Lower lobe of right lung (tissue), 2 donors: ENCODE data around the gene SUCLG2. TPM values are rescaled to one million over a fixed set of nuclear protein-coding genes. Genes with fewer than 3 reads are reported as not detected.

ENCODE experiments used
- ATAC-seq, 2 donors: fragments of 200-7000 bp; cut with Tn5 transposase; one replicate each; pipeline ENCODE4 v1.9.1; 2020 to 2022; ENCODE audit warnings: mild to moderate bottlenecking in 2 of 2, moderate library complexity in 2 of 2
- DNase-seq: peaks from one replicate; pipeline ENCODE4 v3.0.0-alpha.2; 2020
- H3K27ac ChIP-seq: fragments of 200-600 bp; one replicate; pipeline ENCODE4 v1.8.0; 2022
- H3K27me3 ChIP-seq: fragments of 200-600 bp; one replicate; pipeline ENCODE4 v1.8.0; 2022; ENCODE audit warnings: low read depth
- H3K36me3 ChIP-seq: fragments of 200-600 bp; one replicate; pipeline ENCODE4 v1.8.0; 2022; ENCODE audit warnings: mild to moderate bottlenecking
- H3K4me1 ChIP-seq: fragments of 200-600 bp; one replicate; pipeline ENCODE4 v1.8.0; 2022
- H3K4me3 ChIP-seq: fragments of 200-600 bp; one replicate; pipeline ENCODE4 v1.8.0; 2022; ENCODE audit warnings: mild to moderate bottlenecking
- H3K9me3 ChIP-seq: fragments of 200-600 bp; one replicate; pipeline ENCODE4 v1.8.0; 2022
- CTCF ChIP-seq: fragments of 200-600 bp; IDR thresholded peaks from one replicate; pipeline ENCODE4 v1.8.0; 2022; ENCODE audit warnings: antibody characterized with exemption, mild to moderate bottlenecking
- intact Hi-C: fragments of 100-400 bp; cut with DNase I; formaldehyde crosslinking; loops from one replicate; pipeline ENCODE4 v1.11.0; 2022
- total RNA-seq: library from RNA; stranded (reverse); fragmentation: NEBNext Ultra II Directional; extraction: Animal tissue kit (Norgen Biotek cat#: 25700); gene quantifications from one replicate; pipeline ENCODE4 v1.2.1, GENCODE V29; 2021
- donor health status: DM: no; HTN: yes; CAD: no; lungs with severe emphysema.

The SUCLG2 gene
- total RNA-seq, 1 donor from 2014 or later: 50.7 TPM

GRCh38 chr3:67637255-67637900 is 17.0 kb downstream of the SUCLG2 start:
- no peak for TF ChIP-seq CTCF
- H3K4me3 ChIP-seq: no peak overlapping the region
- no peaks in the 10 kb centered on the region for H3K4me1 ChIP-seq
- no peak for DNase-seq
- no peak for ATAC-seq
- no peaks in the 10 kb centered on the region for H3K9me3 ChIP-seq
- no peaks in the 10 kb centered on the region for H3K27me3 ChIP-seq
- intact Hi-C loops: no loop called here
- no peak overlapping the region for H3K27ac ChIP-seq
- no peaks in the 10 kb centered on the region for H3K36me3 ChIP-seq

GRCh38 chr3:67635806-67636205 is 18.6 kb downstream of the SUCLG2 start:
- intact Hi-C loops: no loop called here
- Histone ChIP-seq H3K4me1 (no peaks in the 10 kb centered on the region), H3K36me3 (no peaks in the 10 kb centered on the region), H3K4me3 (no peak overlapping the region), H3K9me3 (no peaks in the 10 kb centered on the region), H3K27me3 (no peaks in the 10 kb centered on the region), H3K27ac (no peak overlapping the region)
- ATAC-seq (no peak), DNase-seq (no peak)
- TF ChIP-seq CTCF: no peak

- Histone ChIP-seq H3K4me3 (no peak overlapping the region), H3K9me3 (no peaks in the 10 kb centered on the region), H3K4me1 (no peaks in the 10 kb centered on the region), H3K27ac (no peak overlapping the region), H3K27me3 (no peaks in the 10 kb centered on the region), H3K36me3 (no peaks in the 10 kb centered on the region)
- TF ChIP-seq CTCF: no peak
- ATAC-seq (no peak), DNase-seq (no peak)
- intact Hi-C loops: no loop called here
Measured at GRCh38 chr3:67635257-67635656, 19.2 kb downstream of the SUCLG2 start.

GRCh38 chr3:67630666-67631362 is 23.6 kb downstream of the SUCLG2 start:
- Histone ChIP-seq H3K9me3 (no peaks in the 10 kb centered on the region), H3K4me1 (no peaks in the 10 kb centered on the region), H3K4me3 (no peak overlapping the region), H3K36me3 (no peaks in the 10 kb centered on the region), H3K27ac (no peak overlapping the region), H3K27me3 (no peaks in the 10 kb centered on the region)
- no peak for TF ChIP-seq CTCF
- intact Hi-C loops: no loop called here
- DNase-seq (no peak), ATAC-seq (no peak)

- no peak for ATAC-seq
Measured at GRCh38 chr3:67624687-67625086, 29.7 kb downstream of the SUCLG2 start.

More at GRCh38 chr3:67624687-67625086, 29.7 kb downstream of the SUCLG2 start:
- Histone ChIP-seq H3K27me3 (no peaks in the 10 kb centered on the region), H3K9me3 (no peaks in the 10 kb centered on the region), H3K4me3 (no peak overlapping the region), H3K4me1 (no peaks in the 10 kb centered on the region), H3K27ac (no peak overlapping the region), H3K36me3 (peaks cover 7% of the 10 kb centered on the region)
- no peak for TF ChIP-seq CTCF
- DNase-seq: no peak
- intact Hi-C loops: no loop called here
